ENCODE measurements around the gene PDXP.

PDXP gene

DNA sequence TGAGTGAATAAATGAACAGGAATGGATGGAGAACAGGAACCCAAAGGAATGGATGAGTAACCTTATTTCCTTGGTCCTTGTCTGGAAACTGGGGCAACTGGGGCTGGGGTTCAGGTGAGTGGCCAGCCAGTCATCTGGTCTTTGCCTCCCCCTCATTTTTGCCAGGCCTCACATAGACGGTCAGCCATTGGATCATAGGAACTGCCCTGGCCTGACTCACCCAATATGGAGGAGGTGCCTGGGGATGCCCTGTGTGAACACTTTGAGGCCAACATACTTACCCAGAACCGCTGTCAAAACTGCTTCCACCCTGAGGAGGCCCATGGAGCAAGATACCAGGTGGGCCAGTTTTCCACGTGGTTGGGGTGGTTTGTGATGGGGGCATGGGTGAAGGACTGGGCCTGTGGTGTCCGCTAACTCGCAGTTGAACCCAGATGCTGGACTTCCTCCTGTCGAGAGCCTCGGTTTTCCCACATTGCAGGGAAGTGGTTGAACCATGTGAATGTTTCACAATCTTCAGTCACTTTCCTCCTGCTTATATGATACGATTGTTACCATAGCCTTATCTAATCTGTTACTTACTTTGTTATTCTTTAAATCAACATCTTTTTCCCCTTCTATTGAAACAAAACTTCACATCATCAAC, 42.7 kb downstream of the PDXP start:
- H3K36me3 Mint-ChIP-seq (ENCODE audit: low read depth): peaks cover 18% of the 10 kb centered on the region
- no peaks in the 10 kb centered on the region for H3K9me3 Mint-ChIP-seq
- no peak overlapping the region for H3K4me3 Mint-ChIP-seq
- H3K27me3 Mint-ChIP-seq (ENCODE audit: low read depth): no peaks in the 10 kb centered on the region
- TF ChIP-seq, protein P1, sequence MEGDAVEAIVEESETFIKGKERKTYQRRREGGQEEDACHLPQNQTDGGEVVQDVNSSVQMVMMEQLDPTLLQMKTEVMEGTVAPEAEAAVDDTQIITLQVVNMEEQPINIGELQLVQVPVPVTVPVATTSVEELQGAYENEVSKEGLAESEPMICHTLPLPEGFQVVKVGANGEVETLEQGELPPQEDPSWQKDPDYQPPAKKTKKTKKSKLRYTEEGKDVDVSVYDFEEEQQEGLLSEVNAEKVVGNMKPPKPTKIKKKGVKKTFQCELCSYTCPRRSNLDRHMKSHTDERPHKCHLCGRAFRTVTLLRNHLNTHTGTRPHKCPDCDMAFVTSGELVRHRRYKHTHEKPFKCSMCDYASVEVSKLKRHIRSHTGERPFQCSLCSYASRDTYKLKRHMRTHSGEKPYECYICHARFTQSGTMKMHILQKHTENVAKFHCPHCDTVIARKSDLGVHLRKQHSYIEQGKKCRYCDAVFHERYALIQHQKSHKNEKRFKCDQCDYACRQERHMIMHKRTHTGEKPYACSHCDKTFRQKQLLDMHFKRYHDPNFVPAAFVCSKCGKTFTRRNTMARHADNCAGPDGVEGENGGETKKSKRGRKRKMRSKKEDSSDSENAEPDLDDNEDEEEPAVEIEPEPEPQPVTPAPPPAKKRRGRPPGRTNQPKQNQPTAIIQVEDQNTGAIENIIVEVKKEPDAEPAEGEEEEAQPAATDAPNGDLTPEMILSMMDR (IDR thresholded peaks at IDR 0.05; ENCODE audit: unreplicated experiment in 3 of 3): no peak
- no peak overlapping the region for H3K27ac Mint-ChIP-seq
- H3K4me1 Mint-ChIP-seq: peaks cover 10% of the 10 kb centered on the region

DNA sequence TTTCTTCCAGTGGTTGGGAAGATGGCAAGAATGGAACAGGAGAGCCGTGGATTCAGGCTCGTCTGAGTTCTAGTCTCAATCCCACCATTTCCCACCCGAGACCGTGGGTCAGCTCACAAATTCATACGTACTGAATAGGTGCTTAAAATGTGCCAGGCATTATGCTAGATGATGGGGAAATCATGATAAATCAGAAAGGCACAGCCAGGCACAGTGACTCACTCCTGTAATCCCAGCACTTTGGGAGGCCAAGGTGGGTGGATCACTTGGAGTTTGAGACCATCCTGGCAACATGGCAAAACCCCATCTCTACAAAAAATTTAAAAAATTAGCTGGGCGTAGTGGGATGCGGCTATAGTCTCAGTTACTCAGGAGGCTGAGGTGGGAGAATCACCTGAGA, 45.4 kb downstream of the PDXP start:
- H3K4me3 Mint-ChIP-seq: no peak overlapping the region
- H3K27me3 Mint-ChIP-seq (ENCODE audit: low read depth): no peaks in the 10 kb centered on the region
- H3K9me3 Mint-ChIP-seq: no peaks in the 10 kb centered on the region
- no peaks in the 10 kb centered on the region for H3K4me1 Mint-ChIP-seq
- H3K36me3 Mint-ChIP-seq (ENCODE audit: low read depth): peaks cover 19% of the 10 kb centered on the region
- H3K27ac Mint-ChIP-seq: no peak overlapping the region
- TF ChIP-seq, protein P1 (IDR thresholded peaks at IDR 0.05; ENCODE audit: unreplicated experiment in 3 of 3): no peak

DNA sequence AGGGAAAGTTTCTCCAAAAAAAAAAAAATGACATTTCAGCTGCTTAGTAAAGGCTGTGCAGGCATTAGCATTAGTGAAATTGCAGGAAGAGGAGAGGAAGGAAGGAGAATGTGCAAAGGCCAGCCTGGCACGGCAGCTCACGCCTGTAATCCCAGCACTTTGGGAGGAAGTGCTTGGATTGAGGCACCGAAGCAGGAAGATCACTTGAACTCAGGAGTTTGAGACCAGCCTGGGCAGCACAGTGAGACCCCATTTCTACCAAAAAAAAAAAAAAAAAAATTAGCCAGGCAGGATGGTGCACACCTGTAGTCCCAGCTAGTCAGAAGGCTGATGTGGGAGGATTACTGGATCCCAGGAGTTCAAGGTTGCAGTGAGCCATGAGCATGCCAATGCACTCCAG, 46.1 kb downstream of the PDXP start:
- H3K4me1 Mint-ChIP-seq: no peaks in the 10 kb centered on the region
- H3K4me3 Mint-ChIP-seq: no peak overlapping the region
- H3K27me3 Mint-ChIP-seq (ENCODE audit: low read depth): no peaks in the 10 kb centered on the region
- no peak overlapping the region for H3K27ac Mint-ChIP-seq
- TF ChIP-seq, protein P1 (IDR thresholded peaks at IDR 0.05; ENCODE audit: unreplicated experiment in 3 of 3): no peak
- H3K36me3 Mint-ChIP-seq (ENCODE audit: low read depth): peaks cover 20% of the 10 kb centered on the region
- no peaks in the 10 kb centered on the region for H3K9me3 Mint-ChIP-seq

DNA sequence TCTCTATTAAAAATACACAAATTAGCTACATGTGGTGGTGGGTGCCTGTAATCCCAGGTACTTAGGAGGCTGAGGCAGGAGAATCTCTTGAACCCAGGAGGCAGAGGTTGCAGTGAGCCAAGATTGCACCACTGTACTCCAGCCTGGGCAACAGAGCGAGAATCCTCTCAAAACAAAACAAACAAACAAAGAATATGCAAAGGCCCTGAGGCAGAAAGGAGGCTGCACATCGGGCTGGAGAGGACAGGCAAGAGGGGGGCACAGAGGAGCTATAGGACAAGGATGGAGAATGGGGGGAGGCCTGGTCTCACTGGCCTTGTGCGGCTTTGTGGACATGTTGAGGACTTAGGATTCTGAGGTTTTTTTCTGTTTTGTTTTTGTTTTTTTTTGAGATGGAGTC, 46.7 kb downstream of the PDXP start:
- H3K36me3 Mint-ChIP-seq (ENCODE audit: low read depth): peaks cover 24% of the 10 kb centered on the region
- H3K9me3 Mint-ChIP-seq: no peaks in the 10 kb centered on the region
- H3K4me1 Mint-ChIP-seq: no peaks in the 10 kb centered on the region
- H3K27me3 Mint-ChIP-seq (ENCODE audit: low read depth): no peaks in the 10 kb centered on the region
- TF ChIP-seq, protein P1 (IDR thresholded peaks at IDR 0.05; ENCODE audit: unreplicated experiment in 3 of 3): no peak
- H3K4me3 Mint-ChIP-seq: no peak overlapping the region
- H3K27ac Mint-ChIP-seq: no peak overlapping the region

DNA sequence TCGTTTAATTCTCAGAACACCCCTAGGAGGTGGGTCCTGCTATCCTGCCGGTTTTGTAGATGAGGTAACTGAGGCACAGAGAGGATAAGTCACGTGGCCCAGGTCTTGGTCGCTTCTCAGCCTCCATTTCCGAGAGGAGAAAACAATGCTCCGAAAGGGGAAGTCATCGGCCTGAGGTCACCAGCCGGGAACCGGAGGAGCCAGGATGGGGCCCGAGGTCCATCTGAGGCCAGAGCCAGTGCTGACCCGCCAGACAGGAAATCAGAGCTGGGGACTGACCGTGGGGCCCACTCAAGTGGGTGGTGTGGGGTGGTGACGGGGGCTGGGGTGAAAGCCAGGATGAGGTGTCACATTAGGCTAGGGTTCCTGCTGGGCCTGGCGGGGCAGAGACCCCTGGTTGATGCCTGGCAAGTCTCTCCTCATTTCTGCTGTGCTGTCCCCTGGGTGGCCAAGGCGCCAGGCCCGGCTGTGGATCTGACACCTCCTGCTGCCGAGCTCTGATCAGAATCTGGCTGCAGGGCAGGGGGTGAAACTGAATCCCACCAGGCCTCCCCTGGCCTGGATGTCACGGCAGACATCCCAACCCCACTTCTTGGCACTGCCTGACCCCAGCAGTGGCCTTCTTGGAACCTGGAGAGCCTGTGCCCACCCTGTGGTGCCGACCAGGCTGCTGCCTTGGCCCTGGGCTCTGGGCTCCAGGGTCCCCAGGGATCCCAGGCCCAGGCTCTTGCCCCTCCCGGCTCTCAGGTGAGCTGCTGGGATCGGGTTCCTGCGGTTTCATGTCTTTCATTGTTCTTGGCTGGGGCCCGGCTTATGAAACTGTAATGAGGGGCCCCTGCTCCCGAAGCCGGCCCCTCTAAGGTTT, 50.3 kb downstream of the PDXP start:
- Mint-ChIP-seq H3K4me1 (no peaks in the 10 kb centered on the region), H3K27me3 (ENCODE audit: low read depth) (no peaks in the 10 kb centered on the region), H3K4me3 (no peak overlapping the region), H3K9me3 (no peaks in the 10 kb centered on the region), H3K36me3 (ENCODE audit: low read depth) (peaks cover 21% of the 10 kb centered on the region), H3K27ac (no peak overlapping the region)
- TF ChIP-seq, protein P1 (IDR thresholded peaks at IDR 0.05; ENCODE audit: unreplicated experiment in 3 of 3): no peak

DNA sequence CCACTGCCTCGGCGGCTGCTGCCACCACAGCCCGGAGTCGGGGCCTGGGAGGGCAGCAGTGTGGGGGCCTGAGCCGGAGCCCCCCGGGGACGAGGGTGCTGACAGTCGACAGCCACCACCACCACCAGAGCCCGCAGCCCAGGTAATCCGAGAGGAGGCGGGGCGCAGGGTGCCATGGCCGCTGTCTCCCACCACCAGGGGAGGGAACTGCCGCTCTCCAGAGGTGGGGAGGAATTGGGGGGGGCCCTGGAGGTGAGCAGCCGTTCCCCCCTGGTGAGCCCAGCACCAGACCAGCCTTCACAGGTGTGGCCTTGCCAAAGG, 50.9 kb downstream of the PDXP start:
- Mint-ChIP-seq H3K27ac (no peak overlapping the region), H3K4me3 (no peak overlapping the region), H3K36me3 (ENCODE audit: low read depth) (peaks cover 18% of the 10 kb centered on the region), H3K9me3 (no peaks in the 10 kb centered on the region), H3K27me3 (ENCODE audit: low read depth) (no peaks in the 10 kb centered on the region), H3K4me1 (no peaks in the 10 kb centered on the region)
- TF ChIP-seq, protein P1 (IDR thresholded peaks at IDR 0.05; ENCODE audit: unreplicated experiment in 3 of 3): no peak

Data from nephron (organoid).